Adrenal gland (tissue), 5 donors: ENCODE results near the gene ZCCHC14.

Source experiments
- CTCF ChIP-seq, 6 experiments: fragments of 450-650 bp in 4 of 6; fragments of 200-600 bp in 2 of 6; sonication (generic) in 1 of 6; IDR thresholded peaks; 1 replicate in 5 of 6; 2 replicates in 1 of 6; pipeline versions ENCODE4 v1.5.1 to v1.8.0; 2016 to 2021; ENCODE audit warnings: antibody characterized with exemption in 6 of 6, mild to moderate bottlenecking in 2 of 6, moderate library complexity in 1 of 6
- POLR2A ChIP-seq, 2 donors: fragments of 450-650 bp; IDR thresholded peaks; one replicate each; pipeline ENCODE4 v1.6.1; 2017; ENCODE audit warnings: antibody characterized with exemption in 2 of 2, mild to moderate bottlenecking in 2 of 2, moderate library complexity in 1 of 2
- donor health status: DM: no; HTN: no; CAD: no.

DNA sequence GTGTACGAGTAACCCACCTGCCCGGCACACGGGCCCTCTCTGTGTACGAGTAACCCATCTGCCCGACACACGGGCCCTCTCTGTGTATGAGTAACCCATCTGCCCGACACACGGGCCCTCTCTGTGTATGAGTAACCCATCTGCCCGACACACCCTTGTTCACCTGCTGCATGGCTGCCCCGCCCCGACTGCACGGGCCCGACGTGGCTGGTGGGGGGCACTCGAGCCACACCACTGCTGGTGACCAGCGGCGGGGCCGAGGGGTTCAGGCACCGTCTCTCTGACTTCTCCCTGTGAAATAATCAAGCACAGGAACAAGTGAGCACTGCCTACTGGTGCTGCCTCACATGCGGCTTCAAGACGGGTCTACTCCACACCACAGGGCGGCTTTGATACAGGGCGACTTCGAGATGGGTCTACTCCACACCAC is 78.6 kb downstream of the ZCCHC14 start:
- TF ChIP-seq CTCF (IDR thresholded peaks at IDR 0.05), result no peak
- TF ChIP-seq POLR2A (IDR thresholded peaks at IDR 0.05), result no peak
